GM10266 (cell line): ENCODE measurements around the gene CCDC148.

ENCODE experiments used
- DNase-seq: peaks from one replicate; pipeline ENCODE4 v3.0.0; 2012; ENCODE audit errors: extremely low spot score
- TF ChIP-seq, protein P1 (sequence below): IDR thresholded peaks from 2 replicates; pipeline ENCODE4 v1.5.1; 2012; ENCODE audit warnings: mild to moderate bottlenecking, low read depth; ENCODE audit not compliant: control insufficient read depth, insufficient read depth; ENCODE audit errors: missing control alignments

Gene CCDC148

DNA sequence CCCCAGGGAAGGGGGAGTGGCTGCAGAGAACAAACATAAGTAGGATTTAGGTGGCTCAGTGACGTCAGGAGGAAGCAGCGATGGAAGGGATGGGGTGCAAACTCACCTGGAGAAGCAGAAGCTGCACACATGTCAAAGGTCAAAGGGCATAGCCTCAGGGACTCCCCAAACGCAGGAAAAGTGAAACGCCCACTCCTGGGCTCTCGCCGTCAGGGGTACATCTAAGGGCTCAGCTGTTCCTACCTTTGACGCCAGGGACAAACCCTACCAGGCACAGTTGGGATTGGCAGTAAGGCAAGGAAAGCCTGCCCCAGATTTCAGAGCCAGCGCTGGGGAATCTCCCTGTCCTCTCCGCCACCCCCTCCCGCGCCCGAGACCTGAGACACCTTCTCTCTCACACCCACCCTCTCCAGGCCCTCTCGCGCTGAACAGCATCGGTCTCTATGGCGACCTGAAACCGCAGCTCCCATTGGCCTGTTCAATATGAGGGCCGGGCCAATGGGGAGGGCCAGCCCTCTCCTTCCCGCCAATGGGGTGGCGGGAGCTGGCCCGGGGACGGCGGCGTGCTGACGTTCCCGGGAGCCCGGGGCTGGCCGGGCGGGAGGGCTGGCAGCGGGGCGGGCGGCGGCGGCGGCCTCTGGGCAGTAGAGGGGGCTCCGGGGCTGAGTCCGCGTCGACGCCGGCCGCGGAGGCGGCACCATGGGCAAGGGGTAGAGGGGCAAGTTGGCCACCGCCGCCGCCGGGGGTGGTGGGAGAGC lies at the start of gene CCDC148, which contains the start of gene PKP4:
Gene CCDC148, minus strand, starts transcription at position 445 of the 758 bp plus-strand sequence. Its CDS starts 314 bp downstream, at position 131.
Gene PKP4, plus strand, starts transcription at position 644 of the 758 bp plus-strand sequence. CDS start 76,233 bp downstream, outside the sequence.
- DNase-seq: peak; percentile 97
- TF ChIP-seq, protein P1, sequence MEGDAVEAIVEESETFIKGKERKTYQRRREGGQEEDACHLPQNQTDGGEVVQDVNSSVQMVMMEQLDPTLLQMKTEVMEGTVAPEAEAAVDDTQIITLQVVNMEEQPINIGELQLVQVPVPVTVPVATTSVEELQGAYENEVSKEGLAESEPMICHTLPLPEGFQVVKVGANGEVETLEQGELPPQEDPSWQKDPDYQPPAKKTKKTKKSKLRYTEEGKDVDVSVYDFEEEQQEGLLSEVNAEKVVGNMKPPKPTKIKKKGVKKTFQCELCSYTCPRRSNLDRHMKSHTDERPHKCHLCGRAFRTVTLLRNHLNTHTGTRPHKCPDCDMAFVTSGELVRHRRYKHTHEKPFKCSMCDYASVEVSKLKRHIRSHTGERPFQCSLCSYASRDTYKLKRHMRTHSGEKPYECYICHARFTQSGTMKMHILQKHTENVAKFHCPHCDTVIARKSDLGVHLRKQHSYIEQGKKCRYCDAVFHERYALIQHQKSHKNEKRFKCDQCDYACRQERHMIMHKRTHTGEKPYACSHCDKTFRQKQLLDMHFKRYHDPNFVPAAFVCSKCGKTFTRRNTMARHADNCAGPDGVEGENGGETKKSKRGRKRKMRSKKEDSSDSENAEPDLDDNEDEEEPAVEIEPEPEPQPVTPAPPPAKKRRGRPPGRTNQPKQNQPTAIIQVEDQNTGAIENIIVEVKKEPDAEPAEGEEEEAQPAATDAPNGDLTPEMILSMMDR: peak; percentile 31

DNA sequence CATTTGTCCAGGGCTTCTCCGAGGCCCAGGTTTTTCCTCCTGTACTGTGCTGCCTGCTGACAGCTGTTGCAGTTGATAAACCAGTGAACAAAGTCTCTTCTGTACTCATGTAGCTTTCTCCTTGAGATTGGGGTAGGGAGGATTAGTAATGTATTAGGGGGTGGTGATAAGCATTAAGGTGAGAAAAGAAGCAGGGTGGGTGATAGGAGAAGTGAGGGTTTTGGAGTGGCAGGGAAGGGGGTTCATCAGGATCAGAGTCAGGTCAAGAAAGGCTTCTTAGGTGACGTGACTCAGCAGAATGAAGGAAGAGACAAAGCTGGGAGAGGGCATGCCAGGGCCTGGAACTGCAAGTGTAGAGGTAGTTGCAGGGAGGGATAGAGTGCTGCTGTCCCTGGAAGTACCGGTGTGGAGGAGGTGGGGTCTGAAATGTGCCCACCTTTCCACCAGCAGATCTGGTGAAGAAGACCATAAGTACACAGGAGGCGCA lies 48.9 kb upstream of the CCDC148 start:
- DNase-seq: no peak
- TF ChIP-seq, protein P1: no peak

DNA sequence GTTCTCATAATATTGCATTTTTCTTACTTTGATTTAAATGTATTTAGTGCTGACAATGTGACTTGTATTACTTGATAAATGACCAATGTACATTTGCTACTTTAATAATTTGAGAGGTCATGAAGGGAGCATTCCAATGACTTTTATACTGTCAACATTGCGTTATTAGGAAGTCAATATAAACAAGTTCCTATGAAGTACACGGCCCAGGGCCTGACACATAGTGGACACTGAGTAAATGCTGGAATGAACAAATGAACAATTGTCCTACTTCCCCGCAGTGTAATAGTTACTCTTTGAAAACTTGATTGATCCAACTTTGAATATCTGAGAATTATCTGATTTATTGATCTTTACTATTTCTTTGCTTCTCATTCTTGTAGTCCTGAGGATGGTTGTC lies 47.5 kb upstream of the CCDC148 start:
- TF ChIP-seq, protein P1: no peak
- DNase-seq: no peak

DNA sequence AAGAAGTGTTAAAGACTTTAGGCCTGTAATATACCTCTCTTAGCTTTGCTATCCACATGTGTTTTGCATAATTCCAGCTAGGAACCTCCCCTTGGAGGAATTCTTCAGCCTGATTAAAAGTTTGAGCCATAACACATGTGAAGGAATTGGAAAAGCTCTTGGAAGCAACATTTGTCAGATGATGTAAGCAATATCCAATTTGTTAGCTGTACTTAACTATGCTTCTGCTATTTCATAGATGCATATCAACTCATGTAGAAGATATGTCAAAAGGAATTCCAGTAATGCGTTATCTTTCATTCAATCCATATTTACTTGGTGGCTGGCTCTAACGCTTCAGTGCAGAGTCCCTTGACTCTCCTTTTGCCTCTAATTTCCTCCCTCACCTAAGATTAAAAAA lies 46.4 kb upstream of the CCDC148 start:
- TF ChIP-seq, protein P1: no peak
- DNase-seq: no peak

DNA sequence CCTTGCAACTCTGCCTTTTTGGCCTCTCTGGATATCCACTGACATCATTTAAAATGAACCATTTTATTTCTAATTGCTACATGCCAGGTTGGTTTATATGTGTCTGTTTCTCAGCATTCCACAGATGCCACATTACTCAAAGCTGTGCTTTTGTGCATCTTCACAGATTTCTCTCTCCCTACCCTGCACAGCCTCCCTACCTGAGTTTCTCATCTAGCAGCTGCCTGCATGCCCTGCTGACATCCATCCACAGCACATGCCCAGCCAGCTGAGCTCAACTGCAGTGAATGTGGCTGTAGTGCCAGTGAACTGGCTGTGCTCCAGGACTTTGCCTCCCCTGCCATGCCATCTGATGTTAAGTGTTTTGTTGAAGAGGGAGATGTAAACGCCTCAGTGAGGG lies 44.7 kb upstream of the CCDC148 start:
- no peak for DNase-seq
- TF ChIP-seq, protein P1: no peak

DNA sequence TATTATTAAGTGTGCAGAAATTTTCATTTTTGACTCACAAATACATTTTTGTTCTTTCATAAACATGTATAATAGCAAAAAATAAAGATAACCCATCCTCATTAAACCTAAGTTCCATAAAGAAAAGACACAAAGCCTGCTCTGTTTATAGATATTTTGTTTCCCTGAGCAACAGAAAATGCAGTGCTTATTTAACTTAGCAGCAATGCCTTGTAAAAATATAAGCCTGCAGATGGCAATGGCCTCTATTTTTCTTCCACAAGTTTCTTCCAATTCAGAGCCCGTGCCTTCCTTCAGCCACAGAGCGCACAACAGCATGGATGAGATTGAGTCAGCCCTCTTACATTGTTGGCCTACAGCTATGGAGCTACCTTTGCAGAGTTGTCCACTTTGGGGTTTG lies 43.8 kb upstream of the CCDC148 start:
- no peak for DNase-seq
- TF ChIP-seq, protein P1: no peak

DNA sequence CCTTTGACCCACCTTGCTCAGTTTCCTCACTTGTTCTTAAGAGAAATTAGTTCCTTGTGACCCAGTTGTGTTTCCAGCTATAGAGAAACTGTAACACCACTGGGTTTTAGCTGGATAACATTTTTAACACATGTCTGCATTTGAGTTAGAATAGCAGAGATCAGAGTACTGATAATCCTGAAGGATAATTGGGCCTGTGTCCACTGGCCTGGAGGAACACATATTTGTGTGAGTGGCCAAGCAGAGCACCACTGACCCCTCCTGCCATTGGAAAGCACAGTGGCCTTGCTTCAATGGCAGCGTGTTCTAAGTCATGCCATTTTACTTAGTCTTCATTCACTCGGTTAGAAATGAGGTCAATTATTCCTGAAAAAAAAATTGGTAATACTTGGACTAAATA lies 42.8 kb upstream of the CCDC148 start:
- no peak for DNase-seq
- TF ChIP-seq, protein P1: no peak
